Osteoblast (primary cell): ENCODE measurements around the gene CISTR. TPM values are rescaled to one million over a fixed set of nuclear protein-coding genes. Genes with fewer than 3 reads are reported as not detected.
A peak's percentile ranks its signal among the peaks of the same experiment; 100 is the strongest.

ENCODE experiments used
- DNase-seq: peaks from one replicate; pipeline ENCODE4 v3.0.0; 2011; ENCODE audit warnings: low spot score, mixed read lengths; ENCODE audit not compliant: insufficient read length; ENCODE audit errors: missing footprints
- H2AFZ ChIP-seq: 2 replicates; pipeline ENCODE4 v1.6.0; 2011; ENCODE audit warnings: mild to moderate bottlenecking, low read length
- H3K27ac ChIP-seq: 2 replicates; pipeline ENCODE4 v1.5.1; 2011; ENCODE audit warnings: mild to moderate bottlenecking, low read depth, low read length, moderate library complexity
- H3K27me3 ChIP-seq: 2 replicates; pipeline ENCODE4 v1.6.0; 2012; ENCODE audit warnings: mild to moderate bottlenecking, control low read depth, inconsistent platforms, low read length, moderate library complexity; ENCODE audit not compliant: insufficient read depth
- H3K36me3 ChIP-seq: 2 replicates; pipeline ENCODE4 v1.5.1; 2011; ENCODE audit warnings: mild to moderate bottlenecking, low read length, control low read depth, moderate library complexity; ENCODE audit not compliant: insufficient read depth
- H3K4me1 ChIP-seq: 2 replicates; pipeline ENCODE4 v1.5.1; 2011; ENCODE audit warnings: mild to moderate bottlenecking, low read length, control low read depth, moderate library complexity; ENCODE audit not compliant: insufficient read depth
- H3K4me2 ChIP-seq: 2 replicates; pipeline ENCODE4 v1.6.0; 2011; ENCODE audit warnings: mild to moderate bottlenecking, low read length; ENCODE audit not compliant: insufficient read depth
- H3K4me3 ChIP-seq: fragments of 200-600 bp; sonication (generic); 3 replicates; pipeline ENCODE4 v1.5.1; 2012; ENCODE audit warnings: mild to moderate bottlenecking, low read length, inconsistent platforms; ENCODE audit not compliant: insufficient read depth
- H3K79me2 ChIP-seq: 2 replicates; pipeline ENCODE4 v1.6.0; 2012; ENCODE audit warnings: mild to moderate bottlenecking, low read length, control low read depth, inconsistent platforms; ENCODE audit not compliant: insufficient read depth
- H3K9me3 ChIP-seq: 2 replicates; pipeline ENCODE4 v1.5.1; 2011; ENCODE audit warnings: low read depth, low read length, control low read depth
- H4K20me1 ChIP-seq: 2 replicates; pipeline ENCODE4 v1.6.0; 2012; ENCODE audit warnings: mild to moderate bottlenecking, low read length, control low read depth; ENCODE audit not compliant: insufficient read depth
- CTCF ChIP-seq: IDR thresholded peaks from 2 replicates; pipeline ENCODE4 v1.5.1; 2011; ENCODE audit warnings: mild to moderate bottlenecking, low read depth, low read length, moderate library complexity; ENCODE audit errors: extremely low read depth
- total RNA-seq: library from RNA; depleted of rRNA; stranded (reverse); fragments of >200 nt; gene quantifications from 2 replicates; pipeline ENCODE4 v1.2.3, GENCODE V29; 2012

CISTR gene
- total RNA-seq, 1 donor, result not detected

GRCh38 chr12:53777936-53778644 is 26.3 kb upstream of the CISTR start:
- Histone ChIP-seq H3K36me3 (no peaks in the 10 kb centered on the region), H3K4me1 (no peaks in the 10 kb centered on the region), H3K27ac (no peak overlapping the region), H3K27me3 (peaks cover 29% of the 10 kb centered on the region), H3K9me3 (no peaks in the 10 kb centered on the region), H3K79me2 (no peaks in the 10 kb centered on the region), H3K4me3 (no peak overlapping the region), H2AFZ (no peak overlapping the region), H4K20me1 (no peaks in the 10 kb centered on the region), H3K4me2 (no peak overlapping the region)
- no peak for DNase-seq
- no peak for TF ChIP-seq CTCF

- no peak for TF ChIP-seq CTCF
- Histone ChIP-seq H3K4me1 (no peaks in the 10 kb centered on the region), H4K20me1 (no peaks in the 10 kb centered on the region), H3K4me3 (no peak overlapping the region), H2AFZ (no peak overlapping the region), H3K36me3 (no peaks in the 10 kb centered on the region), H3K4me2 (no peak overlapping the region), H3K27me3 (peaks cover 23% of the 10 kb centered on the region), H3K9me3 (no peaks in the 10 kb centered on the region), H3K27ac (no peak overlapping the region), H3K79me2 (no peaks in the 10 kb centered on the region)
- no peak for DNase-seq
Measured at GRCh38 chr12:53777412-53777811, 25.6 kb upstream of the CISTR start.

- Histone ChIP-seq H3K4me3 (no peak overlapping the region), H4K20me1 (no peaks in the 10 kb centered on the region), H2AFZ (no peak overlapping the region), H3K79me2 (no peaks in the 10 kb centered on the region), H3K4me1 (no peaks in the 10 kb centered on the region), H3K36me3 (no peaks in the 10 kb centered on the region), H3K27me3 (peaks cover 17% of the 10 kb centered on the region), H3K9me3 (no peaks in the 10 kb centered on the region), H3K4me2 (no peak overlapping the region), H3K27ac (no peak overlapping the region)
- no peak for TF ChIP-seq CTCF
- DNase-seq, result no peak
Measured at GRCh38 chr12:53776872-53777271, 25.1 kb upstream of the CISTR start.

GRCh38 chr12:53775478-53776145 is 23.8 kb upstream of the CISTR start:
- no peak for TF ChIP-seq CTCF
- Histone ChIP-seq H3K79me2 (no peaks in the 10 kb centered on the region), H4K20me1 (no peaks in the 10 kb centered on the region), H3K4me2 (no peak overlapping the region), H3K9me3 (no peaks in the 10 kb centered on the region), H3K27ac (no peak overlapping the region), H3K4me1 (peaks cover 6% of the 10 kb centered on the region), H3K4me3 (no peak overlapping the region), H2AFZ (peak overlapping the region; percentile 43), H3K36me3 (no peaks in the 10 kb centered on the region), H3K27me3 (peaks cover 6% of the 10 kb centered on the region)
- no peak for DNase-seq
